HG02943 (cell line): ENCODE measurements around the gene INSYN2B.
"Not testable (repeated sequence)": the region's sequence is repeated elsewhere in the genome, so short reads cannot be mapped to it uniquely, and the experiment has no call there.

ENCODE experiments used
- ATAC-seq: cut with Tn5 transposase; IDR thresholded peaks from one replicate; pipeline ENCODE4 v1.9.1; 2021; ENCODE audit warnings: mild to moderate bottlenecking, low read depth, moderate library complexity; ENCODE audit not compliant: unreplicated experiment

The INSYN2B gene

GRCh38 chr5:169862391-169862811 is 117.9 kb downstream of the INSYN2B start:
- ATAC-seq = no peak

GRCh38 chr5:169861934-169862333 is 118.4 kb downstream of the INSYN2B start:
- ATAC-seq = no peak

- ATAC-seq = no peak
These were observed 118.9 kb downstream of the INSYN2B start for GRCh38 chr5:169861433-169861832.

GRCh38 chr5:169860585-169860984 is 119.7 kb downstream of the INSYN2B start:
- no peak for ATAC-seq

GRCh38 chr5:169856571-169856970 is 123.7 kb downstream of the INSYN2B start:
- no peak for ATAC-seq

GRCh38 chr5:169851321-169851850 is 128.9 kb downstream of the INSYN2B start:
- no peak for ATAC-seq

- no peak for ATAC-seq
These were observed 129.9 kb downstream of the INSYN2B start for GRCh38 chr5:169850409-169850808.

- ATAC-seq = no peak
These were observed 131.5 kb downstream of the INSYN2B start for GRCh38 chr5:169848792-169849191.

- ATAC-seq = no peak
These were observed 132.0 kb downstream of the INSYN2B start for GRCh38 chr5:169848271-169848670.

GRCh38 chr5:169847519-169847918 is 132.8 kb downstream of the INSYN2B start:
- no peak for ATAC-seq

- no peak for ATAC-seq
These were observed 137.6 kb downstream of the INSYN2B start for GRCh38 chr5:169842699-169843098.

GRCh38 chr5:169840405-169840804 is 139.9 kb downstream of the INSYN2B start:
- no peak for ATAC-seq

- peak; percentile 88 for ATAC-seq
These were observed 141.6 kb downstream of the INSYN2B start for GRCh38 chr5:169838688-169839087.

- no peak for ATAC-seq
These were observed 142.6 kb downstream of the INSYN2B start for GRCh38 chr5:169837686-169838085.

GRCh38 chr5:169836835-169837536 is 143.3 kb downstream of the INSYN2B start:
- ATAC-seq = no peak

GRCh38 chr5:169834540-169834939 is 145.8 kb downstream of the INSYN2B start:
- ATAC-seq = not testable (repeated sequence)

GRCh38 chr5:169833681-169834292 is 146.5 kb downstream of the INSYN2B start:
- ATAC-seq = not testable (repeated sequence)

GRCh38 chr5:169832845-169833244 is 147.4 kb downstream of the INSYN2B start:
- no peak for ATAC-seq

GRCh38 chr5:169832304-169832703 is 148.0 kb downstream of the INSYN2B start:
- ATAC-seq = no peak

GRCh38 chr5:169831331-169831730 is 149.0 kb downstream of the INSYN2B start:
- no peak for ATAC-seq

GRCh38 chr5:169828385-169828784 is 151.9 kb downstream of the INSYN2B start:
- no peak for ATAC-seq

GRCh38 chr5:169827769-169828168 is 152.5 kb downstream of the INSYN2B start:
- ATAC-seq = no peak
